Heart left ventricle (tissue), 16 donors: ENCODE data around the gene NCAPD2. TPM values are rescaled to one million over a fixed set of nuclear protein-coding genes. Genes with fewer than 3 reads are reported as not detected.
"Not testable (repeated sequence)": the region's sequence is repeated elsewhere in the genome, so short reads cannot be mapped to it uniquely, and the experiment has no call there.

Experiments
- ATAC-seq, 4 donors: fragments of 200-7000 bp; cut with Tn5 transposase; one replicate each; pipeline ENCODE4 v1.9.1; 2020 to 2022; ENCODE audit warnings: moderate library complexity in 4 of 4, mild to moderate bottlenecking in 3 of 4, moderate number of reproducible peaks in 1 of 4
- DNase-seq, 5 donors: peaks; one replicate each; pipeline ENCODE4 v3.0.0-alpha.2; 2020
- H3K27ac ChIP-seq, 12 donors: fragments of 200-600 bp; sonication (generic) in 4 of 12; one replicate each; pipeline versions ENCODE4 v1.5.0 to v1.8.0; 2016 to 2022; ENCODE audit warnings: mild to moderate bottlenecking in 2 of 12
- H3K27me3 ChIP-seq, 9 donors: fragments of 200-600 bp; sonication (generic) in 2 of 9; one replicate each; pipeline versions ENCODE4 v1.5.1 to v1.8.0; 2016 to 2022; ENCODE audit warnings: mild to moderate bottlenecking in 3 of 9
- H3K36me3 ChIP-seq, 9 donors: fragments of 200-600 bp; sonication (generic) in 2 of 9; one replicate each; pipeline versions ENCODE4 v1.5.0 to v1.8.0; 2018 to 2022; ENCODE audit warnings: mild to moderate bottlenecking in 2 of 9
- H3K4me1 ChIP-seq, 12 donors: fragments of 200-600 bp; sonication (generic) in 4 of 12; one replicate each; pipeline versions ENCODE4 v1.5.0 to v1.8.0; 2016 to 2022; ENCODE audit warnings: mild to moderate bottlenecking in 3 of 12
- H3K4me3 ChIP-seq, 12 donors: fragments of 200-600 bp; sonication (generic) in 4 of 12; one replicate each; pipeline versions ENCODE4 v1.5.0 to v1.8.0; 2017 to 2022; ENCODE audit warnings: mild to moderate bottlenecking in 9 of 12, moderate library complexity in 4 of 12
- H3K9me3 ChIP-seq, 12 donors: fragments of 200-600 bp; sonication (generic) in 4 of 12; one replicate each; pipeline versions ENCODE4 v1.5.0 to v1.8.0; 2016 to 2022; ENCODE audit warnings: mild to moderate bottlenecking in 1 of 12
- POLR2A ChIP-seq, 2 donors: fragments of 450-650 bp; IDR thresholded peaks; one replicate each; pipeline ENCODE4 v1.6.1; 2017; ENCODE audit warnings: antibody characterized with exemption in 2 of 2, mild to moderate bottlenecking in 2 of 2, moderate library complexity in 2 of 2
- WGBS, 4 donors: extraction: QIAGEN DNeasy Blood & Tissue Kit in 2 of 4; methylation state at CpG; one replicate each; pipeline versions ENCODE4 v1.1.5 to v1.1.7; 2013 to 2018; 5-methylcytosine and 5-hydroxymethylcytosine counted together
- intact Hi-C, 10 donors: fragments of 100-400 bp; cut with DNase I; formaldehyde crosslinking; loops; one replicate each; pipeline versions ENCODE4 v1.11.1 to v1.14.2; 2022
- polyA plus RNA-seq, 2 donors: library from polyadenylated mRNA; stranded (reverse); fragments of 200-250 nt; gene quantifications; one replicate each; pipeline ENCODE4 v1.2.3, GENCODE V29; 2013
- total RNA-seq, 9 donors: library from RNA; depleted of rRNA in 2 of 9; stranded (reverse); fragments of >200 nt in 2 of 9; fragmentation: NEBNext Ultra II Directional in 3 of 9; extraction: Animal tissue kit (Norgen Biotek cat#: 25700) in 3 of 9; gene quantifications; one replicate each; pipeline versions ENCODE4 v1.1.0 to v1.2.4, GENCODE V29; 2016 to 2023
- TF ChIP-seq, protein P1 (sequence below), 12 donors: fragments of 200-600 bp; sonication (generic) in 4 of 12; IDR thresholded peaks; one replicate each; pipeline versions ENCODE4 v1.5.0 to v1.8.0; 2018 to 2022; ENCODE audit warnings: antibody characterized with exemption in 12 of 12, mild to moderate bottlenecking in 5 of 12
- donor health status: ischemic (EF 13 %, LVEDD 7.1; RV severe dilation, severe dysfunction).
- donor health status: healthy with polysubstance abuse.
- donor health status: DM: no; HTN: yes; CAD: no.
- donor health status: DM: no; HTN: no; CAD: no.
- donor health status: ischemic (EF 25% LVEDD 6.9; RV normal size, moderate dysfunction).
- donor health status: ischemic (EF 25% LVEDD 5.7; RV mildly dilated, moderate dysfunction).
- donor health status: healthy.
- donor health status: DM: yes; HTN: yes; CAD: no.
- donor health status: ischemic (EF 35%, LVEDD 5.7; RV mildly dilated, moderate dysfunction).
- donor health status: nonischemic (EF 11% LVEDD 7.7; RV severe dilation, severe dysfunction).
- donor health status: DM: yes; HTN: yes; CAD: no.
- donor health status: PGD.
- donor health status: ischemic (EF 29% LVEDD 5.4; RV normal size, mild dysfunction).
- donor health status: nonischemic (EF 23%, LVEDD 6.1; RV moderate dilation, normal function).

NCAPD2 gene
- total and polyA plus RNA-seq, 11 donors: 3.3 to 22.4 (median 11.3) TPM

DNA sequence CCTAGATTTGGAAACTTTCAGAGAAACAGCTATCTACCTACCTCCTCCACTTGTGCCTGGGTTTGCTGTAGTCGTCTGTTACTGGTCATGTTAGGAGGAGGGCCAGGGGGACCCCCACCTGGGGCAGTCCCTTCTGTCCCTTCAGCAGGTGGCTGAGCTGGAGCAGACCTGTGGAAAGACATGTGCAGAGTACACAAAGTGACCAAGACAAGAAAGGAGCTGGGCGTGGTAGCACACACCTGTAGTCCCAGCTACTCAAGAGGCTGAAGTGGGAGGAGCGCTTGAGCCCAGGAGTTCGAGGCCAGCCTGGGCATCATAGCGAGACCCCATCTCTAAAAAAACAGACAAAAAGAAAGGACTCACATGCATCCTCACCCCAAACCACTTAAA, 27.7 kb upstream of the NCAPD2 start:
- Histone ChIP-seq H3K27ac (no peak overlapping the region), H3K36me3 (peaks cover 0 to 56% (median 47%) of the 10 kb centered on the region in 9 donors), H3K4me1 (peaks cover 0 to 80% (median 27%) of the 10 kb centered on the region in 12 donors), H3K9me3 (no peaks in the 10 kb centered on the region), H3K27me3 (no peaks in the 10 kb centered on the region), H3K4me3 (no peak overlapping the region)
- 91 to 100% (median 93%) methylated on average over 5 of the region's 5 CpGs for WGBS, 4 donors
- no peak for TF ChIP-seq POLR2A (IDR thresholded peaks at IDR 0.05)
- TF ChIP-seq, protein P1, sequence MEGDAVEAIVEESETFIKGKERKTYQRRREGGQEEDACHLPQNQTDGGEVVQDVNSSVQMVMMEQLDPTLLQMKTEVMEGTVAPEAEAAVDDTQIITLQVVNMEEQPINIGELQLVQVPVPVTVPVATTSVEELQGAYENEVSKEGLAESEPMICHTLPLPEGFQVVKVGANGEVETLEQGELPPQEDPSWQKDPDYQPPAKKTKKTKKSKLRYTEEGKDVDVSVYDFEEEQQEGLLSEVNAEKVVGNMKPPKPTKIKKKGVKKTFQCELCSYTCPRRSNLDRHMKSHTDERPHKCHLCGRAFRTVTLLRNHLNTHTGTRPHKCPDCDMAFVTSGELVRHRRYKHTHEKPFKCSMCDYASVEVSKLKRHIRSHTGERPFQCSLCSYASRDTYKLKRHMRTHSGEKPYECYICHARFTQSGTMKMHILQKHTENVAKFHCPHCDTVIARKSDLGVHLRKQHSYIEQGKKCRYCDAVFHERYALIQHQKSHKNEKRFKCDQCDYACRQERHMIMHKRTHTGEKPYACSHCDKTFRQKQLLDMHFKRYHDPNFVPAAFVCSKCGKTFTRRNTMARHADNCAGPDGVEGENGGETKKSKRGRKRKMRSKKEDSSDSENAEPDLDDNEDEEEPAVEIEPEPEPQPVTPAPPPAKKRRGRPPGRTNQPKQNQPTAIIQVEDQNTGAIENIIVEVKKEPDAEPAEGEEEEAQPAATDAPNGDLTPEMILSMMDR (IDR thresholded peaks at IDR 0.05): no peak
- intact Hi-C loops: loop anchor here in 9 of 10 donors (5.0 to 10.0 kb wide), 4 partner anchors 71 to 141 kb away; no protein-coding TSS in a partner anchor
- DNase-seq: no peak
- ATAC-seq: no peak

DNA sequence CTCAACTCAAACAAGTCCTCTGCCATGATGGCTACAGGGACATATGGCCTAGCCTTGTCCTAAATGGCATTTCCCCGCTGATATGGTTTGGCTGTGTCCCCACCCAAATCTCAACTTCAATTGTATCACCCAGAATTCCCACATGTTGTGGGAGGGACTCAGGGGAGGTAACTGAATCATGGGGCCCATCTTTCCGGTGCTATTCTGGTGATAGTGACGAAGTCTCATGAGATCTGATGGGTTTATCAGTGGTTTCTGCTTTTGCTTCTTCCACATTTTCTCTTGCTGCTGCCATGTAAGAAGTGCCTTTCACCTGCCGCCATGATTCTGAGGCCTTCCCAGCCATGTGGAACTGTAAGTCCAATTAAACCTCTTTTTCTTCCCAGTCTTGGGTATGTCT, 27.2 kb upstream of the NCAPD2 start:
- WGBS, 4 donors: 80 to 94% (median 87%) methylated on average over 4 of the region's 4 CpGs
- H3K27ac ChIP-seq, DNase-seq, H3K27me3 ChIP-seq, H3K9me3 ChIP-seq, ATAC-seq, H3K4me3 ChIP-seq: not testable (repeated sequence)
- intact Hi-C loops: loop anchor here in 9 of 10 donors (5.0 to 10.0 kb wide), 4 partner anchors 71 to 142 kb away; no protein-coding TSS in a partner anchor
- Histone ChIP-seq H3K4me1 (peaks cover 0 to 78% (median 24%) of the 10 kb centered on the region in 12 donors), H3K36me3 (peaks cover 0 to 51% (median 41%) of the 10 kb centered on the region in 9 donors)

DNA sequence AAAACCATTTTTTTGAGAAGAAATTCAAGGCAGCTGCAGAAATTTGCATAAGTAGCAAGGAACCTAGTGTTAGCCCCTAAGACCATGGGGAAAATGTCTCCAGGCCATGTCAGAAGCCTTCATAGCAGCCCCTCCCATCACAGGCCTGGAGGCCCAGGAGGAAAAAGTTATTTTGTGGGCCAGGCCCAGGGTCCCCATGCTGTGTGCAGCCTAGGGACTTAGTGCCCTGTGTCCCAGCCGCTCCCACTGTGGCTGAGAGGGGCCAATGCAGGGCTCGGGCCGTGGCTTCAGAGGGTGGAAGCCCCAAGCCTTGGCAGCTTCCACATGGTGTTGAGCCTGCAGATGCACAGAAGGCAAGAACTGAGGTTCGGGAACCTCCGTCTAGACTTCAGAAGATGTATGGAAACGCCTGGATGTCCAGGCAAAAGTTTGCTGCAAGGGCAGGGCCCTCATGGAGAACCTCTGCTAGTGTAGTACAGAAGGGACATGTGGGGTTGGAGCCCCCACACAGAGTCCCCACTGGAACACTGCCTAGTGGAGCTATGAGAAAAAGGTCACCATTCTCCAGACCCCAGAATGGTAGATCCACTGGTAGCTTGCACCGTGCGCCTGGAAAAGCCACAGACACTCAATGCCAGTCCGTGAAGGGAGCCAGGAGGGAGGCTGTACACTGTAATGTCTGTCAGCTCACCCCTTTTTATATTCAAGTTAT, 26.2 kb upstream of the NCAPD2 start:
- H3K9me3 ChIP-seq, H3K4me3 ChIP-seq, DNase-seq, ATAC-seq, H3K27me3 ChIP-seq: not testable (repeated sequence)
- WGBS, 4 donors: 96 to 99% (median 98%) methylated on average over 9 of the region's 9 CpGs
- H3K4me1 ChIP-seq: peaks cover 0 to 68% (median 19%) of the 10 kb centered on the region in 12 donors
- intact Hi-C loops: loop anchor here in 9 of 10 donors (5.0 to 10.0 kb wide), 4 partner anchors 70 to 143 kb away; no protein-coding TSS in a partner anchor
- peak overlapping the region in 1 of 12 donors; percentile 4 for H3K27ac ChIP-seq
- H3K36me3 ChIP-seq: peaks cover 0 to 43% (median 31%) of the 10 kb centered on the region in 9 donors

DNA sequence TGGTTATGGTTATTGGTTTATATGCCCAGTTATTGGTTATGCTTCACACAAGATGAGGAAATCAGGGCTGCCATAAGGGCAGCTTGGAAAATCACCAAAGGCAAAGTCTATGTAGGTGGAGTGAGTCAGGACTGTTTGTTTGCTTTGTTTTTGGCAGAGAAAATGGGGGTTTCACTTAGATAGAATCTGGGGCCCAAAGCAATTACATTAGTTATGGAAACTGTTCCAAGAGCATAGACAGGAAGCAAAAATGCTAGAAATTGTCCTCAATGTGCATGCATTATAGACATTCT, 25.7 kb upstream of the NCAPD2 start:
- intact Hi-C loops: loop anchor here in 9 of 10 donors (5.0 to 10.0 kb wide), 4 partner anchors 69 to 143 kb away; no protein-coding TSS in a partner anchor
- peak overlapping the region in 1 of 12 donors; percentile 28 for H3K27ac ChIP-seq
- no peak for TF ChIP-seq POLR2A (IDR thresholded peaks at IDR 0.05)
- TF ChIP-seq, protein P1 (IDR thresholded peaks at IDR 0.05): no peak

DNA sequence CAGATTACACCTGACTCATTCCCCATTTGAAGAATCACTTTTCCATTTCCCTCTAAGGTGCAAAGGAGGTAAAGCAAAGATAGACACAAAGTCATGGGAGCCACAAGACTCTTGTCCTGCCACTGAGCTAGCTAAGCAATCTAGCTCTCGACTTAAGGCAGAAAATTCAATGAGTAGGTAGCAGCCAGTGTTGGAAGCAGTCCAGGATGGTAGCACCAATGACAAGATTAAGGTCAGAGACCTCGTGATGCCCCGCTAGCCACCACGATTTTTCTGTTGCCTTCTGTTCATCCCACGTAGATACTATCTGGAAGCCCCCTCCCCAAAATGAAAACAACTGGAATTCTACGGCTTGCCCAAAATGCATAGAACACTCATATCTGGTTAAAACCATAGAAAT, 24.8 kb upstream of the NCAPD2 start:
- no peak for DNase-seq
- H3K27ac ChIP-seq: peak overlapping the region in 4 of 12 donors; percentile 2 to 83 (median 20)
- 54 to 66% (median 61%) methylated on average over 6 of the region's 6 CpGs for WGBS, 4 donors
- peak overlapping the region in 8 of 12 donors; percentile 61 to 86 (median 72) for H3K4me3 ChIP-seq
- peaks cover 0 to 30% (median 18%) of the 10 kb centered on the region in 9 donors for H3K36me3 ChIP-seq
- intact Hi-C loops: loop anchor here in 9 of 10 donors (5.0 to 10.0 kb wide), 4 partner anchors 68 to 144 kb away; no protein-coding TSS in a partner anchor
- H3K27me3 ChIP-seq: no peaks in the 10 kb centered on the region
- TF ChIP-seq POLR2A (IDR thresholded peaks at IDR 0.05): no peak
- TF ChIP-seq, protein P1 (IDR thresholded peaks at IDR 0.05): no peak
- no peaks in the 10 kb centered on the region for H3K9me3 ChIP-seq
- H3K4me1 ChIP-seq: peaks cover 0 to 54% (median 19%) of the 10 kb centered on the region in 12 donors
- ATAC-seq: no peak

More for the DNA sequence above, 25.7 kb upstream of the NCAPD2 start:
- ATAC-seq: no peak
- H3K27me3 ChIP-seq: no peaks in the 10 kb centered on the region
- H3K4me3 ChIP-seq: no peak overlapping the region
- no peak for DNase-seq
- peaks cover 0 to 63% (median 19%) of the 10 kb centered on the region in 12 donors for H3K4me1 ChIP-seq
- no peaks in the 10 kb centered on the region for H3K9me3 ChIP-seq
- H3K36me3 ChIP-seq: peaks cover 0 to 38% (median 26%) of the 10 kb centered on the region in 9 donors
